Measurements from ENCODE around the gene CAV3.

DNA sequence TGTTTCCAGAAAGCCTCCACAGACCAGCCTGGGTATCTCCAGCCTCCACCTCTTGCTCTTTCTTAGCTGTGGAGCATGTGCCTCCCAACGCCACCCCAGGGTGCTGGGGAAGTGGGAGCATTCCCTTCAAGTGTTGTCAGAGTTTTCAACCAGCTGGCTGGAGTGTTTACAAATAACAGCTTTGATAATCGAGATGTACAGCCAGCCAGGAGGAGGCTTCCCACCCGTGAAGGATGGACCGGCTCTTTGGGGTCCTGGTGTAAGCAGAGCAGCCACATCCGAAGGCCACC, 44.3 kb downstream of the CAV3 start:
- TF ChIP-seq POLR2A (IDR thresholded peaks at IDR 0.05; ENCODE audit: low read depth, low read length) (no peak), TAF1 (IDR thresholded peaks at IDR 0.05; ENCODE audit: low read depth, low read length) (no peak)
